Glomerular visceral epithelial cell (primary cell): ENCODE measurements around the gene SMC1B.
"Not testable (repeated sequence)": the region's sequence is repeated elsewhere in the genome, so short reads cannot be mapped to it uniquely, and the experiment has no call there.

Experiments used
- DNase-seq: peaks from one replicate; pipeline ENCODE4 v3.0.0-alpha.2; 2016; ENCODE audit errors: extremely low spot score

Gene SMC1B

GRCh38 chr22:45302751-45303150, 110.6 kb downstream of the SMC1B start:
- no peak for DNase-seq

GRCh38 chr22:45298934-45299505, 114.4 kb downstream of the SMC1B start:
- DNase-seq = no peak

GRCh38 chr22:45296628-45297297, 116.6 kb downstream of the SMC1B start:
- no peak for DNase-seq

DNA sequence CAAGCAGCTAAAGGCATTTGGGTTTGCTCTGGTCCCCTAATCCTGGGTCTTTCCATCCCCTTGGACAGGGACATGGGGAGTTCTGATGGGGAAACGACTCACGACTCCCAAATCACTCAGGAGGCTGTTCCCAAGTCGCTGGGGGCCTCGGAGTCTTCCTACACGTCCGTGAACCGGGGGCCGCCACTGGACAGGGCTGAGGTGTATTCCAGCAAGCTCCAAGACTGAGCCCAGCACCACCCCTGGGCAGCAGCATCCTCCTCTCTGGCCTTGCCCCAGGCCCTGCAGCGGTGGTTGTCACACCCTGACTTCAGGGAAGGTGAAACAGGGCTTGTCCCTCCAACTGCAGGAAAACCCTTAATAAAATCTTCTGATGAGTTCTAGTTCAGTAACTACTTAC, 117.9 kb downstream of the SMC1B start:
- DNase-seq = no peak

DNA sequence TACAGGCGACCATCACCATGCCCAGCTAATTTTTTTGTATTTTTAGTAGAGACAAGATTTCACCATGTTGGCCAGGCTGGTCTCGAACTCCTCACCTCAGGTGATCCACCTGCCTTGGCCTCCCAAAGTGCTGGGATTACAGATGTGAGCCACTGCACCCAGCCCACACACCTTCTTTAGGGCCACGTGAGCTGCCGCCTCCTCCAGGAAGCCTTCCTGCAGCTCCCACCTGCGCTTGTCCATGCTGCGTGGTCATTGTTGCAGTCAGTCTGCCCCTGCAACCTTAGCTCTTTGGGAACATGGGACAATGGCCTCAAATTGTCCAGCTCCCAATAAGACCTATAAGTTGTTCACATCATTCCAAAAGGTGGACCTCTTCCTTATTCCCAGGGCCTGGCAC, 118.4 kb downstream of the SMC1B start:
- DNase-seq = not testable (repeated sequence)
